ENCODE results near the gene RICTOR.

DNA sequence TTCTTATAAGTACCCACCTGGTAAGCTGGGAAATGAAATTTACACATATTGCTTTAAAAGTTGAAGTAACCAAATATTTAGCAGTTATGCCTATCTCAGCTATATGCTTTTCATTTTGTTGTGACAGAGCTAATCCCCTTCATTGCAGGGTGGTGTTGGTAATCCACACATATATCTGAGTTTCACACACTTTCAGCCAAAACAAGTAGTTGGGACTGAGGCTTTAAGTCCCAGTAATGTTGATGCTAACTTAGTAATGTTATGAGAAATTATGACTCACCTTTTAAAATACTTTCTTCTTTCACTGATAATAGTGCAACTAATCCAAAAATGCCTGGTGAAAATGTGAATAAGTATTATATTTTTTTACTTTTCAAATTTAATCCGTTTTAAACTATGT, 19.2 kb upstream of the RICTOR start:
- TF ChIP-seq, protein P1, sequence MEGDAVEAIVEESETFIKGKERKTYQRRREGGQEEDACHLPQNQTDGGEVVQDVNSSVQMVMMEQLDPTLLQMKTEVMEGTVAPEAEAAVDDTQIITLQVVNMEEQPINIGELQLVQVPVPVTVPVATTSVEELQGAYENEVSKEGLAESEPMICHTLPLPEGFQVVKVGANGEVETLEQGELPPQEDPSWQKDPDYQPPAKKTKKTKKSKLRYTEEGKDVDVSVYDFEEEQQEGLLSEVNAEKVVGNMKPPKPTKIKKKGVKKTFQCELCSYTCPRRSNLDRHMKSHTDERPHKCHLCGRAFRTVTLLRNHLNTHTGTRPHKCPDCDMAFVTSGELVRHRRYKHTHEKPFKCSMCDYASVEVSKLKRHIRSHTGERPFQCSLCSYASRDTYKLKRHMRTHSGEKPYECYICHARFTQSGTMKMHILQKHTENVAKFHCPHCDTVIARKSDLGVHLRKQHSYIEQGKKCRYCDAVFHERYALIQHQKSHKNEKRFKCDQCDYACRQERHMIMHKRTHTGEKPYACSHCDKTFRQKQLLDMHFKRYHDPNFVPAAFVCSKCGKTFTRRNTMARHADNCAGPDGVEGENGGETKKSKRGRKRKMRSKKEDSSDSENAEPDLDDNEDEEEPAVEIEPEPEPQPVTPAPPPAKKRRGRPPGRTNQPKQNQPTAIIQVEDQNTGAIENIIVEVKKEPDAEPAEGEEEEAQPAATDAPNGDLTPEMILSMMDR (IDR thresholded peaks at IDR 0.05) = no peak
- TF ChIP-seq POLR2A (IDR thresholded peaks at IDR 0.05) = no peak
